ENCODE data around the gene BRD3. TPM values are rescaled to one million over a fixed set of nuclear protein-coding genes. Genes with fewer than 3 reads are reported as not detected.
"Not testable (repeated sequence)": the region's sequence is repeated elsewhere in the genome, so short reads cannot be mapped to it uniquely, and the experiment has no call there.

Gene BRD3
- total and polyA plus RNA-seq, 9 donors = 16.8 to 77.9 (median 62.6) TPM

- Histone ChIP-seq H3K9me3 (replicated peaks; ENCODE audit: control insufficient read depth, low read depth, low read length) (peaks cover 3% of the 10 kb centered on the region), H3K4me3 (ENCODE audit: low read length) (no peak overlapping the region), H3K36me3 (ENCODE audit: control insufficient read depth, insufficient read depth, low read length) (no peaks in the 10 kb centered on the region), H3K27me3 (ENCODE audit: control insufficient read depth, insufficient read depth, low read length) (peaks cover 5% of the 10 kb centered on the region), H3K4me1 (ENCODE audit: control insufficient read depth, insufficient read depth, low read length) (no peaks in the 10 kb centered on the region), H3K27ac (ENCODE audit: low read length) (no peak overlapping the region)
- no peak for DNase-seq
- 85% methylated on average over 2 of the region's 4 CpGs for WGBS (ENCODE audit: insufficient coverage)
These were observed 22.1 kb upstream of the BRD3 start for GRCh38 chr9:134089972-134090371.

DNA sequence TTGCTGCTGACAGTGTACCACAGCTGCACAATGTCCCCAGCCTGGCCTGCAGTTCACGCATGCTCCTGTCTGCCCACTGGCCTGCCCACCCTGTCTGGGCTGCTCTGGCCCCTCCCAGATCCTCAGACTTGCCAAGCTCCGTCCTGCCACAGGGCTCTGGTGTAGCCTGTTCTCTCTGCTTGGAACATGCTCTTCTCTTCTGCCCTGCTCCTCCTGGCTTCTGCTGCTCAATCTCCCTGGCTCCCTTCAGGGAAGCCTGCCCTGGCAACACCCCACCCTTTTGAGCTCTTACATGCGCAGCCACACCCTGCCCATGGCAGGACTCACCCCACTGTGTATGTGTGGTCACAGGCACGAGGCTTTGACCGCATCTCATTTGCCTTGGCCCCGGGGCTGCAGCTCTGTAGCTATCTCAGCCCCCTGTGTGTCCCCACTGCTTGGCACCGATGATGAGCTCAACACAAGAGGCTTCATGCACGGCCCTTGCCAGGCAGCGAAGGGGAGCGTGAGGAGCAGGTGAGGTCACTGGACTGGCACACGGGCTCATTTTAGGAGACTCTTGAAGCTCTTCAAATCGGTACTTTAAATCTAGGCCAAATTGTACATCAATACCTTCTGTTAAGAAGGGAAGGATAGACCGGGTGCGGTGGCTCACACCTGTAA lies 20.4 kb upstream of the BRD3 start:
- Histone ChIP-seq H3K4me3 (ENCODE audit: low read length) (no peak overlapping the region), H3K9me3 (replicated peaks; ENCODE audit: control insufficient read depth, low read depth, low read length) (peaks cover 3% of the 10 kb centered on the region), H3K27ac (ENCODE audit: low read length) (no peak overlapping the region), H3K27me3 (ENCODE audit: control insufficient read depth, insufficient read depth, low read length) (peaks cover 2% of the 10 kb centered on the region), H3K36me3 (ENCODE audit: control insufficient read depth, insufficient read depth, low read length) (no peaks in the 10 kb centered on the region), H3K4me1 (ENCODE audit: control insufficient read depth, insufficient read depth, low read length) (no peaks in the 10 kb centered on the region)
- no peak for DNase-seq
- WGBS (ENCODE audit: insufficient coverage) = 79% methylated on average over 9 of the region's 14 CpGs

- no peaks in the 10 kb centered on the region for H3K36me3 ChIP-seq (ENCODE audit: control insufficient read depth, insufficient read depth, low read length)
- peaks cover 2% of the 10 kb centered on the region for H3K27me3 ChIP-seq (ENCODE audit: control insufficient read depth, insufficient read depth, low read length)
- DNase-seq = no peak
- WGBS (ENCODE audit: insufficient coverage) = no CpG with 5 or more reads among the region's 2 CpGs
- H3K4me3 ChIP-seq (ENCODE audit: low read length) = no peak overlapping the region
- H3K27ac ChIP-seq (ENCODE audit: low read length) = no peak overlapping the region
- H3K4me1 ChIP-seq (ENCODE audit: control insufficient read depth, insufficient read depth, low read length) = no peaks in the 10 kb centered on the region
- peaks cover 3% of the 10 kb centered on the region for H3K9me3 ChIP-seq (replicated peaks; ENCODE audit: control insufficient read depth, low read depth, low read length)
These were observed 17.8 kb upstream of the BRD3 start for GRCh38 chr9:134085674-134086073.

DNA sequence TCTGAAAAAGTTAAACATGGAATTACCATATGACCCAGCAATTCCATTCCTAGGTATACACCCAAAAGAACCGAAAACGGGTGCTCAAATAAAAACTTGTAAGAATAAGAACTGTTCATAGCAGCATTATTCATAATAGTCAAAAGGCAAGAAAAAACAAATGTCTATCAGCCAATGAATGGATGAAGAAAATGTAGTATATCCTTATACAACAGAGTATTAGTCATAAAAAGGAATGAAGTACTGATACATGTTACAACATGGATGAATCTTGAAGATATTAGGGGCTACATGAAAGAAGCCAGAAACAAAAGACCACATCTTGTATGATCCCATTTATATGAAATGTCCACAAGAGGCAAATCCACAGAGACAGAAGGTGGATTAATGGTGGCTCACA lies 15.6 kb upstream of the BRD3 start:
- Histone ChIP-seq H3K4me1 (ENCODE audit: control insufficient read depth, insufficient read depth, low read length) (no peaks in the 10 kb centered on the region), H3K27ac (ENCODE audit: low read length) (no peak overlapping the region), H3K36me3 (ENCODE audit: control insufficient read depth, insufficient read depth, low read length) (no peaks in the 10 kb centered on the region), H3K4me3 (ENCODE audit: low read length) (no peak overlapping the region), H3K9me3 (replicated peaks; ENCODE audit: control insufficient read depth, low read depth, low read length) (peaks cover 7% of the 10 kb centered on the region), H3K27me3 (ENCODE audit: control insufficient read depth, insufficient read depth, low read length) (peaks cover 2% of the 10 kb centered on the region)
- no CpG with 5 or more reads among the region's 2 CpGs for WGBS (ENCODE audit: insufficient coverage)
- DNase-seq = no peak

- H3K9me3 ChIP-seq (replicated peaks; ENCODE audit: control insufficient read depth, low read depth, low read length) = peaks cover 4% of the 10 kb centered on the region
- no peaks in the 10 kb centered on the region for H3K4me1 ChIP-seq (ENCODE audit: control insufficient read depth, insufficient read depth, low read length)
- no peaks in the 10 kb centered on the region for H3K36me3 ChIP-seq (ENCODE audit: control insufficient read depth, insufficient read depth, low read length)
- H3K4me3 ChIP-seq (ENCODE audit: low read length) = no peak overlapping the region
- WGBS (ENCODE audit: insufficient coverage) = no CpG with 5 or more reads among the region's 1 CpG
- no peak overlapping the region for H3K27ac ChIP-seq (ENCODE audit: low read length)
- peaks cover 2% of the 10 kb centered on the region for H3K27me3 ChIP-seq (ENCODE audit: control insufficient read depth, insufficient read depth, low read length)
- no peak for DNase-seq
These were observed 8.8 kb upstream of the BRD3 start for GRCh38 chr9:134076644-134077043.

DNA sequence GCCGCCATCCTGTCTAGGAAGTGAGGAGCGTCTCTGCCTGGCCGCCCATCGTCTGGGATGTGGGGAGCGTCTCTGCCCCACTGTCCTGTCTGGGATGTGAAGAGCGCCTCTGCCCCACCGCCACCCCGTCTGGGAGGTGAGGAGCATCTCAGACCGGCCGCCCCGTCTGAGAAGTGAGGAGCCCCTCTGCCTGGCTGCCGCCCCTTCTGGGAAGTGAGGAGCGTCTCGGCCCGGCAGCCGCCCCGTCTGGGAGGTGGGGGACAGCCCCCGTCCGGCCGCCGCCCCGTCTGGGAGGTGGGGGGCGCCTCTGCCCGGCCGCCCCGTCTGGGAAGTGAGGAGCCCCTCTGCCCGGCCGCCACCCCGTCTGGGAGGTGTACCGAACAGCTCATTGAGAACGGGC lies 7.9 kb upstream of the BRD3 start:
- not testable (repeated sequence) for H3K27me3 ChIP-seq (ENCODE audit: control insufficient read depth, insufficient read depth, low read length); H3K27ac ChIP-seq (ENCODE audit: low read length); DNase-seq; H3K9me3 ChIP-seq (replicated peaks; ENCODE audit: control insufficient read depth, low read depth, low read length); H3K4me3 ChIP-seq (ENCODE audit: low read length); H3K36me3 ChIP-seq (ENCODE audit: control insufficient read depth, insufficient read depth, low read length); H3K4me1 ChIP-seq (ENCODE audit: control insufficient read depth, insufficient read depth, low read length)
- WGBS (ENCODE audit: insufficient coverage) = 94% methylated on average over 21 of the region's 31 CpGs

DNA sequence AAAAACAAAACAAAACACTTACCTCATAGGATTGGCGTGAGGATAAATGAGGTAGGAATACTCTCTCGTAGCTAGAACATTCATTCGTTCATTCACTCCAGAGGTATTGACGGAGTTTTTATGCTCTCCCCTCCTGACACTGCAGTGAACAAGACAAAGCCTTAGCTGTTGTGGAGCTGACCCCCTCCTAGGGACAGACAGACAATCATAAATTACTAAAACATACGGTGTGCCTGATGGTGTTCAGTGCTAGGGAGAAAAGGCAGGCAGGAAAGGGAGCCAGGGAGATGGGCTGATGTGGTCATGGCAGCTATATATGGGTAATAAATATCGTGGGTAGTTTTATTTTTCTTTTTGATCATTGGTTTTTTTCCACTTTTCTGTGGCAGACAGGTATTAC lies 5.7 kb upstream of the BRD3 start:
- 25% methylated on average over 1 of the region's 6 CpGs for WGBS (ENCODE audit: insufficient coverage)
- Histone ChIP-seq H3K36me3 (ENCODE audit: control insufficient read depth, insufficient read depth, low read length) (no peaks in the 10 kb centered on the region), H3K27ac (ENCODE audit: low read length) (no peak overlapping the region), H3K27me3 (ENCODE audit: control insufficient read depth, insufficient read depth, low read length) (peaks cover 21% of the 10 kb centered on the region), H3K9me3 (replicated peaks; ENCODE audit: control insufficient read depth, low read depth, low read length) (no peaks in the 10 kb centered on the region), H3K4me3 (ENCODE audit: low read length) (no peak overlapping the region), H3K4me1 (ENCODE audit: control insufficient read depth, insufficient read depth, low read length) (peaks cover 5% of the 10 kb centered on the region)
- no peak for DNase-seq

DNA sequence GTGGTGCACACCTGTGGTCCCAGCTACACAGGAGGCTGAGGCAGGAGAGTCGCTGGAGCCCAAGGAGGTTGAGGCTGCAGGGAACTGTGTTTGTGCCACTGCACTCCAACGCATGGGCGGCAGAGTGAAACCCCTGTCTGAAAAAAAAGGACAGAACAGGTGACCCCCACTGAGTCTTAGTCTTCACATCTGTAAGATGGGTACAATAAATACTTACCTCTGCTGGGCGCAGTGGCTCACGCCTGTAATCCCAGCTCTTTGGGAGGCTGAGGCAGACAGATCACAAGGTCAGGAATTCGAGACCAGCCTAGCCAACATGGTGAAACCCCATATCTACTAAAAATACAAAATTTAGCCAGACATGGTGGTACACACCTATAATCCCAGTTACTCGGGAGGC lies 4.9 kb upstream of the BRD3 start:
- H3K4me3 ChIP-seq (ENCODE audit: low read length); H3K36me3 ChIP-seq (ENCODE audit: control insufficient read depth, insufficient read depth, low read length); DNase-seq; H3K27ac ChIP-seq (ENCODE audit: low read length); H3K9me3 ChIP-seq (replicated peaks; ENCODE audit: control insufficient read depth, low read depth, low read length); H3K4me1 ChIP-seq (ENCODE audit: control insufficient read depth, insufficient read depth, low read length): not testable (repeated sequence)
- peaks cover 21% of the 10 kb centered on the region for H3K27me3 ChIP-seq (ENCODE audit: control insufficient read depth, insufficient read depth, low read length)
- WGBS (ENCODE audit: insufficient coverage) = 96% methylated on average over 4 of the region's 7 CpGs

DNA sequence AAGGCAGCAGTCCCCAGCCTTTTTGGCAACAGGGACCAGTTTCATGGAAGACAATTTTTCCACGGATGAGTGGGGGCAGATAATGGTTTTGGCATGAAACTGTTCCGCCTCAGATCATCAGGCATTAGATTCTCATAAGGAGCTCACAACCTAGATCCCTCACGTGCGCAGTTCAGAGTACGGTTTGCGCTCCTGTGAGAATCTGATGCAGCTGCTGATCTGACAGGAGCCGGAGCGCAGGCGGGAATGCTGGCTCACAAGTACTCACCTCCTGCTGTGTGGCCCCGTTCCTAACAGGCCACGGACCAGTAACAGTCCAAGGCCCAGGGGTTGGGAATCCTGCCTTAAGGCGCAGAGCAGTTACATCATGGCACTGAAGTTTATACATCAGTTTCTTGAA lies 3.3 kb upstream of the BRD3 start:
- no peak for DNase-seq
- Histone ChIP-seq H3K9me3 (replicated peaks; ENCODE audit: control insufficient read depth, low read depth, low read length) (no peaks in the 10 kb centered on the region), H3K36me3 (ENCODE audit: control insufficient read depth, insufficient read depth, low read length) (no peaks in the 10 kb centered on the region), H3K27me3 (ENCODE audit: control insufficient read depth, insufficient read depth, low read length) (peaks cover 21% of the 10 kb centered on the region), H3K27ac (ENCODE audit: low read length) (no peak overlapping the region), H3K4me3 (ENCODE audit: low read length) (no peak overlapping the region), H3K4me1 (ENCODE audit: control insufficient read depth, insufficient read depth, low read length) (peaks cover 10% of the 10 kb centered on the region)
- WGBS (ENCODE audit: insufficient coverage) = 82% methylated on average over 12 of the region's 12 CpGs

- no peaks in the 10 kb centered on the region for H3K9me3 ChIP-seq (replicated peaks; ENCODE audit: control insufficient read depth, low read depth, low read length)
- WGBS (ENCODE audit: insufficient coverage) = 85% methylated on average over 8 of the region's 12 CpGs
- H3K36me3 ChIP-seq (ENCODE audit: control insufficient read depth, insufficient read depth, low read length) = peaks cover 4% of the 10 kb centered on the region
- H3K27ac ChIP-seq (ENCODE audit: low read length) = no peak overlapping the region
- peaks cover 21% of the 10 kb centered on the region for H3K27me3 ChIP-seq (ENCODE audit: control insufficient read depth, insufficient read depth, low read length)
- H3K4me3 ChIP-seq (ENCODE audit: low read length) = no peak overlapping the region
- H3K4me1 ChIP-seq (ENCODE audit: control insufficient read depth, insufficient read depth, low read length) = peaks cover 24% of the 10 kb centered on the region
- no peak for DNase-seq
These were observed 1.9 kb upstream of the BRD3 start for GRCh38 chr9:134069480-134070399.
